Measurements from ENCODE around the gene RAB28. TPM values are rescaled to one million over a fixed set of nuclear protein-coding genes. Genes with fewer than 3 reads are reported as not detected.

RAB28 gene
- total and polyA plus RNA-seq, 2 of the 8 experiments (the other 6 are each of a cell fraction or from before 2014, with no cell fraction given) = 16.0 to 18.7 TPM

- TF ChIP-seq RAD21 (IDR thresholded peaks at IDR 0.05 in 1 of 2, conservative IDR thresholded peaks at IDR 0.05 in 1 of 2; ENCODE audit: low read depth in 2 of 2, low read length in 2 of 2) = no peak
- no peak for TF ChIP-seq CHD1 (IDR thresholded peaks at IDR 0.05; ENCODE audit: low read depth, low read length)
- no peak for TF ChIP-seq KDM1A (IDR thresholded peaks at IDR 0.05; ENCODE audit: borderline replicate concordance, low read length)
These were observed 124.3 kb downstream of the RAB28 start (continued) for GRCh38 chr4:13359809-13360208.

All from H1 (cell line).